ENCODE measurements around the gene LIPH.

GRCh38 chr3:185498503-185499396, 53.6 kb downstream of the LIPH start, which contains the start of gene TMEM41A:
- TF ChIP-seq, protein P1, sequence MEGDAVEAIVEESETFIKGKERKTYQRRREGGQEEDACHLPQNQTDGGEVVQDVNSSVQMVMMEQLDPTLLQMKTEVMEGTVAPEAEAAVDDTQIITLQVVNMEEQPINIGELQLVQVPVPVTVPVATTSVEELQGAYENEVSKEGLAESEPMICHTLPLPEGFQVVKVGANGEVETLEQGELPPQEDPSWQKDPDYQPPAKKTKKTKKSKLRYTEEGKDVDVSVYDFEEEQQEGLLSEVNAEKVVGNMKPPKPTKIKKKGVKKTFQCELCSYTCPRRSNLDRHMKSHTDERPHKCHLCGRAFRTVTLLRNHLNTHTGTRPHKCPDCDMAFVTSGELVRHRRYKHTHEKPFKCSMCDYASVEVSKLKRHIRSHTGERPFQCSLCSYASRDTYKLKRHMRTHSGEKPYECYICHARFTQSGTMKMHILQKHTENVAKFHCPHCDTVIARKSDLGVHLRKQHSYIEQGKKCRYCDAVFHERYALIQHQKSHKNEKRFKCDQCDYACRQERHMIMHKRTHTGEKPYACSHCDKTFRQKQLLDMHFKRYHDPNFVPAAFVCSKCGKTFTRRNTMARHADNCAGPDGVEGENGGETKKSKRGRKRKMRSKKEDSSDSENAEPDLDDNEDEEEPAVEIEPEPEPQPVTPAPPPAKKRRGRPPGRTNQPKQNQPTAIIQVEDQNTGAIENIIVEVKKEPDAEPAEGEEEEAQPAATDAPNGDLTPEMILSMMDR (IDR thresholded peaks at IDR 0.05; ENCODE audit: low read depth, low read length) = no peak
- no peak for TF ChIP-seq EZH2phosphoT487 (IDR thresholded peaks at IDR 0.05; ENCODE audit: low read depth)

Measured in OCI-LY3 (cell line).